ENCODE results near the gene IRF7.
"Not testable (repeated sequence)": the region's sequence is repeated elsewhere in the genome, so short reads cannot be mapped to it uniquely, and the experiment has no call there.

The IRF7 gene

DNA sequence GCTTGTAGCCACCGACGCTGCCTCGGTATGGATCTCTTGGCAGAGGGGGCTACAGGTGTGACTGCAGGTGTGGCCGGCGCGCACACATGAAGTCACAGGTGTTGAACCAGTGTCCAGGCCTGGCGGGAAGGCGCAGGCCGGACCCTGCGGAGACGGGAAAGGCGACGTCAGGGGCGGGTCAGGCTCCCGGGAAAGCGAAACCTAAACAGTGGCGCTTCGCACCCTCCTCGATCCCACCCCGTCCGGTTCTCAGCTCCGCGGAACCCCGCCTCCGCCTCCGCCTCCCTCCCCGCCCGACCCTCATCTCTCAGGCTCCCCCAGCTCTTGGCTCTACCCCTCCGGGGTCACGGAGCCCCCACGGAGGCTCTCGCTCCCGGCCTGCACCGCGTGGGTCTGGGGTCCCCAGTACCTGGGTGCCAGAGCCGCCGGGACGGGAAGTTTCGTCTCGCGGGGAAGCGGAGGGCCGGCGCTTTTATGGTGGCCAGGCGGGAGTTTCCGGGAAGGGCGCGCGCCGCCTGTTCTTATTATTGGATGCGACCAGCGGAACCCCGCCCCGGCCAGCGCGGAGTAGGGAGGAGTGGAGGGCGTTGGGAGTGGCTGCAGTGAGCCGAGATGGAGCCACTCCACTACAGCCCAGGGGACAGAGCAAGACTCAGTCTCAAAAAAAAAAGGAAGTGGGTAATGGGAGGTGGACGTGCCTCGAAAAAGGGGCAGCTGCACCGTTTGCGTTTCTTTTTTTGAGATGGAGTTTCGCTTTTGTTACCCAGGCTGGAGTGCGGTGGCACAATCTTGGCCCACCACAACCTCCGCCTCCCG, at the start of gene IRF7:
Gene IRF7 (minus strand): TSS at position 447 of the 816 bp plus-strand sequence. CDS start 586 bp downstream, outside the sequence.
- DNase-seq, result peak; percentile 92

DNA sequence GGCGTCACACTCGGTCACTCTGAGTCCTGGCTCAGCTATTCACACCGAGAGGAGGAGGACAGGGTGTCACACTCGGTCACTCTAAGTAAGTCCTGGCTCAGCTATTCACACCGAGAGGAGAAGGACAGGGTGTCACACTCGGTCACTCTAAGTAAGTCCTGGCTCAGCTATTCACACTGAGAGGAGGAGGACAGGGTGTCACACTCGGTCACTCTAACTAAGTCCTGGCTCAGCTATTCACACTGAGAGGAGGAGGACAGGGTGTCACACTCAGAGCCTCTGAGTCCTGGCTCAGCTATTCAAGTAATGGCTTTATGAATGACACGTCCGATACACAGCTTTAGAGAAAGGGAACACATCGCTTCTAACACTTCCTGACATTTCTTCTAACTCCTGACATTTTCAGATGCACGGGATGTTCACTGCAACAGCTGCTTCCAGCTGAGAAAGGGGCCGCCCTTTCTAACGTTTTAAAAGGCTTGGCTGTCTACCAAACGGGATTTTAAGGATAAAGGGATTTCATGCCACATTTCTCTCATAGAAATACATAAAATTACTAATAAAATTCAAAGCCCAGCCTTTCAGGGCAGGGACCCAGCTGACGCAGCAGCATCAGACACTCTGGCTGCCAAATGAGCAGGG, 49.4 kb upstream of the IRF7 start:
- no peak for DNase-seq

DNA sequence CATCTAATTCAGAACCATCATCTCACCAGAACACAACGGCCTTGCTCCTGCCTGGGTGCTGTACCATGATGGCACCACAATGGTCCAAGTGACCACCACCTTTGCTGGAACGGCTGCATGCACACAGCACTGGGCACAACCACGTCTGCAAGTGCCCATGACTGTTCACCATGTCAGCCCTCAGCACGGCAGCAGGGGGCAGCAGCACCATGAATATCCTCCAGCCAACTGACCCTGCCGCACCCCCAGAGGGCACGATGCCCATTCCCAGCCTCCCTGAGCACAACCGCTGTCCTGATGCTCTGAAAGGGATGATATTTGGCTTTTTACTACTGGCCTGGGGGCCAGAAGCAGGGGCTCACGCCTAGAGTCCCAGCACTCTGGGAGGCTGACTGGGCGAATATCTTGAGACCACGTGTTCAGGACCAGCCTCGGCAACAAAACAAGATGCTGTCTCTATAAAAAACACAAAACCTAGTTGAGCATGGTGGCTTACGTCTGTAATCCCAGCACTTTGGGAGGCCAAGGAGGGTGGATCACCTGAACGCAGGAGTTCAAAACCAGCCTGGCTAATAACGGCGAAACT, 47.0 kb upstream of the IRF7 start:
- DNase-seq, result peak; percentile 39

DNA sequence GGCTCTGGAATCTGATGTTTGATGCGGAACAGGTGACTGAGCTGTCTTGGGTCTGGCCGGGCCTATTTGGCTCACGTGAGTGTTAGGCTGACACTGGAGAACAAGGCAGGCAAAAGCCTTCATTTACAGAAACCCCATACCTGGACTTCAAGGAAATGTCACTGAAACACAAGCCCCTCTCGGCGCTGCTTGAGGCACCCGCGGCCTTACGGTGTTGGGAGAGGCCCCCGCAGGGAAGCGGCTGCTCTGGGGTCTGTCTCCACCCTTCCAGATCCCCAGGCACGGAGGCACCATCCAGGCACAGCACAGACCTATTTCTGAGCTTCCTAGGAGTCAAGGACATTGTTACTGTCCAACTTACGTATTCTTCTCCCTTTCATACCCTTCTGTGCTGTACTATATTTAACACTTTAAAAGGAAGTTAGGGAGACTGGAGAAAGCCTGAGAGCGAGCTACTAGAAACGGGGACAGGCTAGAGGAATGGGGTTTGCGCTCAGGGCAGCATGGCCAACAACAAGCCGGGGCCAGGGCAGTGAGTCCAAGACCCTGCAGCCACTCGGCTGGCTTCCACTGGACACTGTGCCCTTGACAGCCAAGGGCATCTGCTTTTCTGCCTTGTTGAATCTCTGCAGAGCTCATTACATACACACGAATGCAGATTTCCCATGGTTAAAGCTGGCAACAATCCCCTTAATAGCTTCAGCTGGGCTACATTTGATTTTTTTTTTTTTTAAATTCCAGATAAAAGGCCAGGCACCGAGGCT, 45.1 kb upstream of the IRF7 start:
- DNase-seq, result no peak

DNA sequence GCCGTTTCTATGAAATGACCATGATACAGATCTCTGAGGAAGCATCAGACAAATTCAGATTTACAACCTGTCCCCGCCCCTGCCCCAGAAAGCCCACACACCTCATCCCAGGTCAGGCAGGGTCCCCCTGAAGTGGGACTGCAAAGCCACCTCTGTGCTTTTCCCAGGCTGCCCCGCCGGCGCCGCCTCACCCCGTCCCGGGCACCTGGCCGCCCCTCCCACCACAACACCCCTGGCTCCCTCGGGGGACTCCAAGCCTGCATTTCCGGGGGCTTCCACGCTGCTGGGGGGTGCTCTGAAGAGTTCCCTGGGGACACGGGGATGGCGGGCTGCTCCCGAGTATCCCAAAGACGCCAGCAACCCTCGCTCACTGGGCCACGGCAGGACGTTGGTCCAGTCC, 44.5 kb upstream of the IRF7 start:
- DNase-seq, result no peak

DNA sequence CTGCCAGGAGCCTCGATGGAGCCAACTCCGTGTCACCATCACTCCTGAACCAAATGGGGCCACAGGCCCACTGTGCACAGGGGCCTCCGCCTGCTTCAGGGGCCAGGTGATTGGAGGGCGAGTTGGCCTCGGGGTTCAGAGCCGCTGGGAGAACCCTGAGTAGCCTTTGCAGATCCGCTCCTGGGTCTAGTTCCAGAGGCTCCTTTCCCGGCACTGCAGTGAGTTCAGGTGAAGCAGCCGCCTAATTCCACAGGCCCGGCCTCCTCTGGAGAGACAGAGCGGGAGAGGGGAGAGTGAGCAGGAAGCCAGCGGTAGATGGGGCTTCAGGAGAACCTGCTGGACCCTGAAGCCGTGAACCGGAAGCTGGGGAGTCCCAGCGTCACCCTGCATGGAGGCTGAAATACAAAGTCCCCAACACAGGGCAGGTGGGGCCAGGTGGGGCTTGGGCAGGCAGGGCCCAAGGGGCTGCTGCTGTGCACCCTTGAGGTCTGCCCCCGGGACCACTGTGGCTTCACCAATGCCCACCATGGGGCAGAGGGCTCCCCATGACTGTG, 43.9 kb upstream of the IRF7 start:
- DNase-seq, result no peak

DNA sequence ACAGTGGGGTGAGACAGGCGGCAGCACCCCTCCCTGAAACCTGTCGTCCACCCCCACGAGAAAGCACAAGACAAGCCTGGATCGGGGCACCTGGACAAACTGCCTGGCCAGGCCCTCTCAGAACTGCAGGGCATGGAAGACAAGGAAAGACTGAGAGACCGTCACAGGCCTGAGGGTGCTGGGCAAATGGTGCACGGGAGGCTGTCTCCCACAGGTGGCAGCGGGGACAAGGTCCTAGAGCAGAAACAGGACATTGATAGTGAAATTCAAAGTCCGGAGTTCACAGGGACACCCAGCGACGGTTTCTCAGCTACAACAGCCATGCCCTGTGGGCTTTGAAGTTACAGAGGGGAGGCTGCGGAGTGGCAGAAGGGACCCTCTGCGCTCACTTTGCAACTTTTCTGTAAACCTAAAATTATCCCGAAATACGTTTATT, 42.0 kb upstream of the IRF7 start:
- no peak for DNase-seq

DNA sequence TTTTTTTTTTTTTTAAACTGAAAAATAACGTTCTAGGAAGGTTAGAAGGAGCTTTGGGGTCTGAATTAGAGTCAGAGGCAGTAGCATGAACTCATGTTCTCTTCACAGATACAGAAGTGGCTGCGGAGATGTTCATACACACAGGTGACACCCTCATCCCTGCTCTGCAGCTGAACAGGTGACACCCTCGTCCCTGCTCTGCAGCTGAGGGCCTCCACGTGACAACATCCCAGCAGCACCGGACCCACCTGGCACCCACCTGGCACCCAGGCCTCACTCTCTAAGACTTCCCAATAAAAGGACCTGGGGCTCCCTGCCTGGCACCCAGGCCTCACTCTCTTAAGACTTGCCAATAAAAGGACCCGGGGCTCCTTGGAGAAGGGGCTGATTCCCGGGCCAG, 41.1 kb upstream of the IRF7 start:
- DNase-seq, result no peak

DNA sequence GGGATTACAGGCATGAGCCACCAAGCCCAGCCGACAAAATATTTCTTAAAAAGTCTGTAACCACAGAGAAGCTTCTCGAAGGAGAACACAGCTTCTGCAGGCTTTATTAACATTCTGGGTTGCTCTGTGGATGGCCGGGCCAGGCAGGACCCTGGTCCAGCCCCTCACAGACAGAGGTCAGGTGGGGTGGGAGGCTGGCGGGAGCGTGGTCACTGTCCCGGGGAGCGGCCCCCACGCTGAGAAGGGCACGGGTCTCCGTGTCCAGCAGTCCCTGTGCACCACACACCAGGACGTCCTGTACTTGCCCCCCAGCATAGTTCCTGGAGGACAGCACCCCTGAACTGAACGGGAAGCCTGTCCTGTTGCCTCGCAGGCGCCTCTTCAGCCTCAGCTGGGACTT, 40.7 kb upstream of the IRF7 start:
- no peak for DNase-seq

DNA sequence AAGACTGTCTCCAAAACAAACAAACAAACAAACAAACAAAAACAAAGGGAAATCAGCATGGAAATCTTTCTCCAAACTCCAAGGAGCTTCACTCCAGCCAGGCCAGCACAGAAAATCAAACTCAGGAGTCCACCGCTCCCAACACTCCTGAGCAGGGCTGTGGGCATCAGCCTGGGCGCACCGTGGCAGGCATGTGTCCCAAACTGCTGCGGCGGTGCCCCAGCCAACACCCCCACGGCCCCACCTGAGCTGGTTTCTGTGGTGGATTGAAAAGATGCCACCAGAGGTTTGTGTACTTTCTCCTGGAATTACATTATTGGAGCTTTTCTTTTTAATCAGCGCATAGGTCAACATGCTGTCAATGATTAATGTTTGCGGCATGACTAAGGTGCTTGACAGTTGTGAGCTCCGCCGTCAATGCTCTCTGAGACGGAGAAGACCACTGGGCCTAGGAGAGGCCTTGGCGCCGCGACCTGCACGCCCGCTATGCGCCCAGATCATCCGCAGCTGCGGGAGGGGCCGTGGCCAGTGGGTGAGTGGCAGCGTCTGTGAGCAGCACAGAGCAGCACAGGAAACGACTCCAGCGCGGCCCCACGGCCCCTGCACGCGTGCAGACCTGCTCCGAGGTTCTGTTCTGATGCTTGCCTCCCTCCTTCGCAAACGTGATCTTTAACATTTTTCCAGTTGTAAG, 39.4 kb upstream of the IRF7 start:
- DNase-seq, result no peak

DNA sequence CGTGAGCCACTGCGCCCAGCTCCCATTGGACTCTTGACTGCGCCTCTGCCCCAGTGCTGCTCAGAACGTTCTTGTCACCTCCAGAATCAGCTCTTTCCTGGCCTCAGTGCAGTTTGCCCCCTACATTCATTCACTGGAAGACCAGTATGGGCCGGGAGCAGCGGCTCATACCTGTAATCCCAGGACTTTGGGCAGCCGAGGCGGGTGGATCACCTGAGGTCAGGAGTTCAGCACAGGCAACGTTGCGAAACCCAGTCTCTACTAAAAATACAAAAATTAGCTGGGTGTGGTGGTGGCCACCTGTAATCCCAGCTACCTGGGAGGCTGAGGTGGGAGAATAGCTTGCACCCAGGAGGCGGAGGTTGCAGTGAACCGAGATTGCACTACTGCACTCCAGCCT, 38.7 kb upstream of the IRF7 start:
- not testable (repeated sequence) for DNase-seq

DNA sequence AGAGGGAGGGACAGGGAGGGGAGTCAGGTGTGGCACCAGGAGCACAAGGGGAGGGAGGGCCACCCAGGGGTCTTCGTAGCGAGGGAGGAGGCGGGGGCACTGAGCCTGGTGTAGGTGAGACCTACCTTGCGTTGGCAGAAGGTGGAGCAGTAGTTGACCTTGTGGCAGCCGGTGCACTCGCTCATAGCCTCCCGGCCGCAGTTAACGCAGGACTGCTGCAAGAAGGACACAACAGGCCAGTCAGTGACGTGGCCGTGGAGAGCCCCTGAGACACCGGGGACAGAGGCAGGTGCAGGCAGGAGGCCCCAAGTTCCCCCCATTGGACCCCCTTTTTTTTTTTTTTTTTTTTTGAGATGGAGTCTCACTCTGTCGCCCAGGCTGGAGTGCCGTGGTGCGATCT, 38.1 kb upstream of the IRF7 start:
- DNase-seq, result no peak

DNA sequence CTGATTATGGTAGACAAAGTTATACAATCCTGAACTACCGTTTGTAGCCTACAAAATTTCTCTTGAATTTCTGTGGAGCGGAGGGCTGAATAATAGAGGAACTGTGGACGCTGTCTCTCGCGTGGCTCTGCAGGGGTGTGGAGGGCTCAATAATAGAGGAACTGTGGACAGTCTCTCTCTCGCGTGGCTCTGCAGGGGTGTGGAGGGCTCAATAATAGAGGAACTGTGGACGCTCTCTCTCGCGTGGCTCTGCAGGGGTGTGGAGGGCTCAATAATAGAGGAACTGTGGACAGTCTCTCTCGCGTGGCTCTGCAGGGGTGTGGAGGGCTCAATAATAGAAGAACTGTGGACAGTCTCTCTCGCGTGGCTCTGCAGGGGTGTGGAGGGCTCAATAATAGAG, 37.4 kb upstream of the IRF7 start:
- DNase-seq, result not testable (repeated sequence)

DNA sequence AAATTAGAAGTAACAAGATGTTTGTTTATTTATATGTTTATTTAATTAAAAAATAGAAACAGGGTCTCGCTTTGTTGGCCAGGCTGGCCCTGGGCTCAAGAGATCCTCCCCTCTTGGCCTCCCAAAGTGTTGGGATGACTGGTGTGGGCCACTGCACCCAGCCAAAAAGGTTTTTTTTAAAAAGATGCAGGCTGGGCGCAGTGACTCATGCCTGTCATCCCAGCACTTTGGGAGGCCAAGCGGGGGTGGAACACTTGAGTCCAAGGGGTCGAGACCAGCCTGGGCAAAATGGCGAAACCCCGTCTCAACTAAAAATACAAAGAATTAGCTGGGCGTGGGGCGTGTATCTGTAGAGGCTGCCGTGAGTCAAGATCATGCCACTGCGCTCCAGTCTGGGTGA, 34.7 kb upstream of the IRF7 start:
- no peak for DNase-seq

DNA sequence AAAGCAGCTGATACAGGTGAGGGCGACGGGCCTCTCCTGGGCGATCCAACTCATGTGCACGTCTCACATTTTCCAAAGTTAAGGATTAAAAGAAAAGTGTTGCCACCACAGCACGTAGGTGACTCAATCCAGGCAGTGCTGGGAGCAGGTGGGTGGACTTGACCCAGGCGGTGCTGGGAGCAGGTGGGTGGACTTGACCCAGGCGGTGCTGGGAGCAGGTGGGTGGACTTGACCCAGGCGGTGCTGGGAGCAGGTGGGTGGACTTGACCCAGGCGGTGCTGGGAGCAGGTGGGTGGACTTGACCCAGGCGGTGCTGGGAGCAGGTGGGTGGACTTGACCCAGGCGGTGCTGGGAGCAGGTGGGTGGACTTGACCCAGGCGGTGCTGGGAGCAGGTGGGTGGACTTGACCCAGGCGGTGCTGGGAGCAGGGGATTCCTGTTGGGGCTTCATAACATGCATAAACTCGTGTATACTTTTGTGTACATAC, 32.0 kb upstream of the IRF7 start:
- DNase-seq, result not testable (repeated sequence)

DNA sequence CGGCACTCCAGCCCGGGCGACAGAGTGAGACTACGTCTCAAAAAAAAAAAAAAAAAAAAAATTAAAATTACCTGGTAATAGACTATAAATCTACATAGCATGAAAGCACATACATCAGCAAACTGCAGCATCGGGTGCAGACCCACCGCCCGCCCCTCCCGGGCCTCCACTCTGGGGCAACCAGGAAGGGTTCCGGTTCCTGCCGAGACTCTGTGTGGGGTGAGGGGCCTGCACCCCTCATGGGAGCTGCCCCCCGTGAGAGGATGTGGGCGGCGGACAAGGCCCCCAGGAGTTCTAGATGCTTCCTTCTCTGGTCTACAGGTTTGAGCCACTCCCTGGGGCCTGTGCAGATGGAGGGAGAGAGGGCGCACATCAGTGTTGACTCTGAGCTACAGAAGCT, 30.5 kb upstream of the IRF7 start:
- DNase-seq, result no peak

DNA sequence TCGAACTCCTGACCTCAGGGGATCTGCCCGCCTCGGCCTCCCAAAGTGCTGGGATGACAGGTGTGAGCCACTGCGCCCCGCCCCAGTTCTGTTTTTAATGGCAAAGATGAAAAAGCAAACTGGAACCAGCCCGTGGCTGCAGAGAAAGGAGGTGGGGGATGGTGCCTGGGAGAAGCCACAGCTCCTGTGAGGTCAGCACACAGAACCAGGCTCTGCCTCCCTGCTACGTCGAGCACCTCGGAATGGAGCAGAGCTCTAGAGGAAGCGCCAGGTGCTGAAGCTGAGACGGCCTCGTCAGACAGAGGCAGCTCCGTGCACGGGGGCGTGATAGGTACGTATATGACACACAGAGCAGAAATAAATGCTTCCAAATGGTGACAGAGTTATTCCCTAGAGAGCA, 29.8 kb upstream of the IRF7 start:
- DNase-seq, result no peak

DNA sequence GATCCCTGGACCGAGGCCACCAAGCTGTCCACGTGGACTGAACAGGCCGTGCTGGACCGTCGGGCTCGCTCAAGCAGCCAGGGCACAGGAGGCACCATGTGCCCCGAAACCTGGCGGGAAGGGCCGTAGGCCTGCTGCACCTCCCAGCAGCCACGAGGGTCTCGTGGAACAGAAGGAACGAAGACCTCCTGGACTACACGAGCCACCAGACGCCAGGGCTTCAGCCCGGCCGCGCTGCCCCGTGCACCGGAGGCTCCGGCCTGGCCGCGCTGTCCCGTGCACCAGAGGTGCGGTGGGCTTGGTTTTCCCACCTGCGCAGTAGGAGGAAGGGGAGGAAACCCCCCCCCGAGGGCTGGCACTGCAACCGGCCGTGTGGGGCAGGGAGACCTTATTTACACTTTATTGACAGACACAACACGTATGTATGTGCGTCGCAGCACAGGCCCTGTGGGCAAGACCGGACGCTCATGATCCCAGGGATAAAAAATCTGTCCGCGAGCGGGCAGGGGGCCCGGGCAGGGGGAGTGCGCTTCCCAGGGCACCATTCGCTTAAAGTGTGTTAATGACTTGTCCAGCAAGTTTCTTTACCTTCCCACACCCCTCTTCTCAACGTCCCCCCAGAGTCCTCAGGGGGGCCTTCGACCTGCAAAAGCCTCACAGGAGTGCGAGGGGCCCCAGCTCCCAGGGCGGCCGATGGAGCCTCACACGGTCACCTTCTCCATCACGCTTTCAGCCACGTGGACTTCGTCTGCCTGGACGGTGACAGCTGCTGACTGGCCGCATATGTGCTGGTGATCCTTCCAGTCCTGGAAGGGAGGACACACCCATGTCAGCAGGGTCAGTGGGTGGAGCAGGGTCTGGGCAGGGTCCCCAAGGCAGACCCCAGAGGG, 28.3 kb upstream of the IRF7 start:
- no peak for DNase-seq

DNA sequence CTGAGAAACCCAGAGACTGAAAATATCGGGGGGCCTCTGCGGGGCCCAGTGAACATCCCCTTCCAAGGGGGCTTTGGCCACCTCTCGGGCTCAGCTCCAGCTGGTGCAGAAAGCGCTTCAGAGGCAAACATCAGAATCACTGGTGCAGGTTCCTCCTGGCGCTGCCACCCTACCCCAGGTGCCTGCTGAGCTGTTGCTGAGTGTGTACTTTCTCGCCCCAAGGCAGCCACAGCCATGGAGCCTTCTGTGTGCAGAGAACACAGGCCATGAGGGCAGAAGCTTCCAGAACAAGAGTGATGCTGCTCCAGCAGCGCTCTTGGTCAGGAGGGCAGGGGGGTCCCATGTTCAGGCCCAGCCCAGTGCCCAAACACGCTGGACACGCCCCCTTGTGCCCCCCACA, 27.6 kb upstream of the IRF7 start:
- no peak for DNase-seq

DNA sequence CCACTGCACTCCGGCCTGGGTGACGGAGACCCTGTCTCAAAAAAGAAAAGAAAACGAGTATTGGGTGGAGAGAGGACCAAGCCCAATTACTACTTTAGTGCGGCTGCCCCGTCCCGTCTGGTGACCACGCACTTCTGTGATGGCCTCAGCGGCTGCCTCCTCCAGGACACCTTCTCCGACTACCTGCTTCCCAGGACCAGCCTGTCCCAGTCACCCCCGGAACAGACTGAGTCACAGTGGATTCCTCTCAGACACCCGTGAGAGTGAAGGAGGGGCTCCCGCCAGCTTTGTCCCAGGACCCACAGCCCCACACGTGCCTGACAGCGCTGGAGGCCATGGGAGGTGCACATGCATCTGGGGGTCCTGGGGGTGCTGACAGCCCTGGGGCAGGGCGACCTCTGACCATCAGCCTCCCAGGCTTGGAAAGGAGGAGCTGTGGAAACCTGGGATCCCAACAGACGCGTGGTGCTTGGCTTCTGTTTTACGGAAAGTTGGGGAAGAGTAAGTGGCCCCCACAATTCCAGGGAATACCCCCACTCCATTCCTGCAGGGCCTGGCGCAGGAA, 26.1 kb upstream of the IRF7 start:
- no peak for DNase-seq

All from CD4-positive, alpha-beta T cell treated with Interleukin-15 for 1 hour (primary cell).